HG03139 (cell line): ENCODE results near the gene CEBPE.
A peak's percentile ranks its signal among the peaks of the same experiment; 100 is the strongest.

Experiments used
- ATAC-seq: cut with Tn5 transposase; IDR thresholded peaks from one replicate; pipeline ENCODE4 v1.9.1; 2021; ENCODE audit not compliant: unreplicated experiment

Gene CEBPE

DNA sequence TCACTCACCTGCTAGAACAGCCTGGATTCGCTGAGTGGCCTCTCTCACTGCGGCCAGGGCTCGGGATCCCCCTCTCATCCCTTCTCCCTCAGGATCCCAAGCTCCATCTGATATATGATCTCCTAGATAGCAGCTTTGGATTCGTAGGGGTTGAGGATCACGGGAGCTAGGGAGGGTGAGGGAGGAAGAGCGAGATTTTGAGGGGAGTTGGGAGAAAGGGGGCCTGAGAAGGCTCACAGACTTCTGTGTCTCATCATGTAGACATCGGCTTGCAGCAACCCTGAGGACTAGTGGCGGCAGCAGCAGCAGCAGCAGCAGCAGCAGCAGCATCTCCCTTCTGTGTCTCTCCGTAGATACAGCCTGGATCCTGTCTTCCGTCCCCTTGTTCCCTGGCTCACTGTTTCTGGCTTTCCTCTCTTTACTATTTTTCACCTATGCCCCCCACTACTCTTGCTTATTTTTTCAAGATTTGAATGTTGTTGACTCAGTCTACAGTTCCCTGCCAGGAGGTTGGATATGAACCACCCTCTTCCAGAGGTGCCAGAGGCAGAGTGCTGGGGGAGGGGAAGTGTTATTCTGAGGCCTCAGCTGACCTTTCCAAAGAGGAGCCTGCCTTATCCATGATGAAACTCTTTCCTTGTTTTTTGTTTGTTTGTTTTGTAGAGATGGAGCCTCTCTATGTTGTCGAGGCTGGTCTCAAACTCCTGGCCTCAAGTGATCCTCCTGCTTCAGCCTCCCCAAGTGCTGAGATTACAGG is 14.3 kb downstream of the CEBPE start, which contains the start of gene CIROP:
Gene CIROP (minus strand): TSS at position 399 of the 757 bp plus-strand sequence. CDS start 69 bp downstream, at position 330.
- no peak for ATAC-seq

- ATAC-seq = no peak
Observed at GRCh38 chr14:23104070-23104590, 14.9 kb downstream of the CEBPE start.

DNA sequence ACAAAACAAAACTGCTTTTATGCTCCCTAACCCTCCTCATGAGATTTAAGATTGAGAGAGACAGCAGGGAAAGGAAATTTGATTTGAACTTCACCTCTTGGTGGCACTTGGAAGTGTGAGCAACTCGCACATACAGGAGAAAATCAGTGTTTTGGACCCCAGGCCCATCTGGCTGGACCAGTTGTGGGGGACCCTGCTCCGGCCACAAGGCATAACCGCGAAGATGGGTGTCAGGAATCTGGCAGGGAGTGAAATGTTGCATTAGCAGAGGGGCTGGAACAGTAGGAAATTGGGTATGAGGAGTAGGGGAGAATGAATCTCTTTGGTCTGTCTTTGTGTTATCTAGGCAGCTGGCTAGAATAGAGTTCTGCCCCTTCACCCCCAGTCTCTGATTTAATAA is 15.5 kb downstream of the CEBPE start:
- ATAC-seq = no peak

GRCh38 chr14:23102801-23103200 is 16.3 kb downstream of the CEBPE start:
- no peak for ATAC-seq

- ATAC-seq = no peak
Observed at GRCh38 chr14:23101986-23102625, 16.9 kb downstream of the CEBPE start.

GRCh38 chr14:23101213-23101970 is 17.7 kb downstream of the CEBPE start:
- no peak for ATAC-seq

DNA sequence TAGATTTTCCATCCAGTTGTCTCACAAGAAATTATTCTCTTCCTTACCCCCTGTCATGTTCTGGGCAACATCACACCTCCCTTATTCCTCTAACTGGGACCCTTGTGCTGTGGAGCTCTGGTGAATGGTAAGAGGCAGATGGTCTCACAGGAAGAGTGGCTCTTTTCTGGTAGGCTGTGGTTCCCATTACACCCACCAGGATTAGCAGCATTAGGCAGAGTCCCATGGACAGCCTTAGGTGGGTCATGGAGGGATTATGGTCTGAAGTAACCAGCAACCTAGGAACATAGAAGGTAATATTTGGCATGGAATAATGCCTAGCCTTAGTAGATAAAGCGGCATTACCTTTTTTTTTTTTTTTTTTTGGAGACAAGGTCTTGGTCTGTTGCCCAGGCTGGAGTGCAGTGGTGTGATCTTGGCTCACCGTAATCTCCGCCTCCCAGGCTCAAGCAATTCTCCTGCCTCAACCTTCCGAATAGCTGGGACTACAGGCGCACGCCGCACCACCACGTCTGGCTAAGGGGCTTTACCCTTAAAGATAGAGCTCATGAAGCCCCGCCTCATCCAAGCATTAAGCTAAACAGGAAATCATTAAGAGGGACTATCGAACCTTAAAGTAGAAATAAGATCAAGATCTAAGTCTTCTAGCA is 19.7 kb downstream of the CEBPE start:
- no peak for ATAC-seq

GRCh38 chr14:23097786-23098185 is 21.3 kb downstream of the CEBPE start:
- ATAC-seq = no peak

DNA sequence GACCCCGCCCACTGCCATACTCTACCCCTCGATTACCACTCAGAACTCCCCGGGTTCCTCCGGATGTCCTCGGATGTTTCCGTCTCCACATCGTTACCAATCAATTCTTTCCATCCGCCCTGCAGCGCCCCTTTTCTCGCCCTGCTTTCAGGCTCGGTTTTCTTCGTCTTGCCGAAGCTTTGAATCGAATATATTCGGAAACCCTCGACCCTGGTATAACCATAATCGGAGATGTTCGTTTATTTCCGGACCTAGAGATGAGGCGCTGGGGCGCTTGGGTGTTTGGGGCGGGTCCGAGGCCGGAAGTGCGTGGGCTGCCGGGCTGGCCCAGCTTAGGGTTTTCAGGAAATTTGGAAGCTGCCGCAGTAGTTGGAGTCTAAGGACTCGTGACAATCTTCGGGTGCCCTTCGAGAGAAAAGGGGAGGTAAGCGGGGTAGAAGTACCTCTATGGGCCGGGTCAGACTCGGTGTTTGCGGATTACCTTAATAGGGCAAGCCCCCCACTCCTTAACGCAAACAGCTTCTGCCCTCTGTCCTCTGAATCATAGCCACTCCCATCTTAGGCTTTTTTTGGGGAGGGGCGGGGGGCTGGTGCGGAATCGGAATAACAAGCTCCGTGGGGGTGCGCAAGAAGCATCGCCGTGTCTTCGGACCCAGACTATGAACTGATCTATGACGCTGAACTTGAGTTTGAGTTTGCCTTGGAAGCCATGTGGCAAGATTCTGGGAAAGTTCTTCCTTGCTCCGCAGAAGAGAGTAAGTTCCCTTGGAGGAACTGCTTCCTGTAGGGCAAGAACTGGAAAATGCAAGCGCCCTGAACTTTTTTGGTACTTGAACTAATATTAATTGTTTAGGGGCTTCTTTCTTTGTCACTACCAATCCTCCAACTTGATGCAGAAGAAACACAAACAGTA is 23.6 kb downstream of the CEBPE start, which contains the start of gene C14orf119:
Gene C14orf119 (plus strand): TSS at position 310 of the 913 bp plus-strand sequence. CDS start 2,154 bp downstream, outside the sequence.
- peak; percentile 86 for ATAC-seq

GRCh38 chr14:23094666-23095195 is 24.3 kb downstream of the CEBPE start, which contains the start of gene ACIN1:
Gene ACIN1 (minus strand): TSS chr14:23095136. CDS start chr14:23095112, 24 bp downstream.
- peak; percentile 27 for ATAC-seq

- no peak for ATAC-seq
Observed at GRCh38 chr14:23093991-23094665, 24.9 kb downstream of the CEBPE start.

DNA sequence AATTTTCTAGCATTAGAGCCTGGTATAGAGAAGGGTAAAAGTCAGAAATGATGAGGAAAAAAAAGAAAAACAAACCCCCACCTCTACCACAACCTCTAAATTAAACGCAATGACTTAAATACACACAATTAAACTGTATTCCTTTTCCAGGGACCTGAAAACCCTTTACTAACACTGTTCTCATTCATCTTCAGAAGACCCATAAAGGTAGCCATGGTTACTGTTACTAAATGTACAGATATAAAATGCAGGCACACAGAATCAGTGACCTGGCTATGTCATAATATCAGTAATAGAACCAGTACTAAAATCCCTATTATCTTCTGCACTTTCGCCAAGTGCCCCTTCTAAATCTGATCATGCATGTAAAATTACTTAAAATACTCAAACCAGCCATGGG is 25.5 kb downstream of the CEBPE start:
- no peak for ATAC-seq

DNA sequence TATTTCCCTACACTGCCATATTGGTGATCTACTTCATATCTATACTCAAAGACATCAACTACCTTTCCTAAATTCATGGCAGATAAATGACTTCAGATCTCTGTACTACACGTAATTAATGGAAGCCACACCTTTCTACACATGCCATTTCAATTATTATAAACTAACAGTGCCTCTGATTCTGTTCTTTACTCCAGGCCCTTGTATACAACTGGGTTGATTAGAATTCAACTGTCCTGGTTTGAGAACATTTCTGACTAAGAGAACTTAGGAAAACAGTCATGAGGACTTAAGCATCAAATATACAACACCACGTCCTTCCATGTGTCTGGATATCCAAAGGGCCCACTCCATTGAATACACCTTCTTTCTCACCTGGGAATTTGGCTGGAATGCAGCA is 26.0 kb downstream of the CEBPE start:
- ATAC-seq = no peak

DNA sequence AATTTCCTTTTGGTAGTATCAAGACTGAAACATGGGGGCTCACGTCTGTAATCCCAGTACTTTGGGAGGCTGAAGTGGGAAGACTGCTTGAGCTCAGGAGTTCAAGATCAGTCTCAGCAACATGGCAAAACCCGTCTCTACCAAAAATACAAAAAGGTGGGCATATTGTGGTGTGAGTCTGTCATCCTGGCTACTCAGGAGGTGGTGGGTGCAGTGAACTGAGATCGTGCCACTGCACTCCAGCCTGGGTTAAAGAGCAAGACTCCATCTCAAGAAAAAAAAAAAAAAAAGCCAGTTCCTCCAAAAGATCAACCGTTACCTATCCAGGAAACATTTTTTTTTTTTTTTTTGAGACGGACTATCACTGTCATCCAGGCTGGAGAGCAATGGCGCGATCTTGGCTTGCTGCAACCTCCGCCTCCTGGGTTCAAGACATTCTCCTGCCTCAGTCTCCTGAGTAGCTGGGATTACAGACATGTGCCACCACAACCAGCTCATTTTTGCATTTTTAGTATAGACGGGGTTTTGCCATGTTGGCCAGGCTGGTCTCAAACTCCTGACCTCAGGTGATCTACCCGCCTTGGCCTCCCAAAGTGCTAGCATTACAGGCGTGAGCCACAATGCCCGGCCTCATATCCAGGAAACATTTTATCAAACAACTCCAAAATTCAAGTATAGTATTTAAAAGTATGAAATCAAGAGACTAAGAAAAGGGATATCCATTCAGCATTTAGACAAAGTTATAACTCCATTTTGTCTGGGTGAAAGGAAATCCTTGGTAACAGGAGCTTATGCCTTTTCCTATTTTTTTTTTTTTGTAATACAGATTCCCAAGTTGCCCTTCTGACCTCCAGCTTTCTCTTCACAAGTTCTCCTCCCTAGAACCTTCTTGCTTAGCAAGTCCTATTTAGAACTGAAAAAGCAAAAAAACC is 27.5 kb downstream of the CEBPE start:
- no peak for ATAC-seq

GRCh38 chr14:23090254-23090636 is 28.8 kb downstream of the CEBPE start:
- no peak for ATAC-seq

- no peak for ATAC-seq
Observed at GRCh38 chr14:23089498-23090253, 29.4 kb downstream of the CEBPE start.

DNA sequence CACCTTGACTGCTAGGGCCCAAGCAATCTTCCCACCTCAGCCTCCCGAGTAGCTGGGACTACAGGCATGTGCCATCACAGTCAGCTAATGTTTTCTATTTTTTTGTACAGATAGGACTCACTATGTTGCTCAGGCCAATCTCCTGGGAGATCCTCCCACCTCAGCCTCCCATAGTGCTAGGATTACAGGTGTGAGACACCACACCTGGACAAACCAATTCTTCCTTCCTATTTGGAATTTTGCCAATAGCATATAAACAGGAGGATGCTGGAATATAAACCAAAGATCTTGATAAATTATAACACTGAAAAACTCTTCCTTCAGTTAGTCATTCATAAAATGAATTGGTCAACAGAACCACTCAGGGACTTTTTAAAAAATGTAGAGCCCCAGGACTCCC is 32.5 kb downstream of the CEBPE start:
- no peak for ATAC-seq
